ENCODE data around the gene CHD3.

DNA sequence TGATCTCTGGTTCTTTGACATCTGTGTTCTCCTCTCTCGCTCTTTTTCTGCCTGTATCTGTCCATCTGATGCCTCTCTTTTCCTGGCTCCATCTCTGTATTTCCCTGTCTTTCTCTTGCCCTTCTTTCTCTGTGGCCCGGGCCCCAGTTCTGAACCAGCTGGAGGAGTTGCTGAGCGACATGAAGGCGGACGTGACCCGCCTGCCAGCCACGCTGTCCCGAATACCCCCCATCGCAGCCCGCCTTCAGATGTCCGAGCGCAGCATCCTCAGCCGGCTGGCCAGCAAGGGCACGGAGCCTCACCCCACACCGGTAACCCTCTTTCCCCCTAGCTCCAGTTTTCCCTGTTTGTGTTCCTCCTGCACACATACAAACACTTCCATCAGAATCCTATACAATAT, 21.7 kb downstream of the CHD3 start:
- TF ChIP-seq, protein P1, sequence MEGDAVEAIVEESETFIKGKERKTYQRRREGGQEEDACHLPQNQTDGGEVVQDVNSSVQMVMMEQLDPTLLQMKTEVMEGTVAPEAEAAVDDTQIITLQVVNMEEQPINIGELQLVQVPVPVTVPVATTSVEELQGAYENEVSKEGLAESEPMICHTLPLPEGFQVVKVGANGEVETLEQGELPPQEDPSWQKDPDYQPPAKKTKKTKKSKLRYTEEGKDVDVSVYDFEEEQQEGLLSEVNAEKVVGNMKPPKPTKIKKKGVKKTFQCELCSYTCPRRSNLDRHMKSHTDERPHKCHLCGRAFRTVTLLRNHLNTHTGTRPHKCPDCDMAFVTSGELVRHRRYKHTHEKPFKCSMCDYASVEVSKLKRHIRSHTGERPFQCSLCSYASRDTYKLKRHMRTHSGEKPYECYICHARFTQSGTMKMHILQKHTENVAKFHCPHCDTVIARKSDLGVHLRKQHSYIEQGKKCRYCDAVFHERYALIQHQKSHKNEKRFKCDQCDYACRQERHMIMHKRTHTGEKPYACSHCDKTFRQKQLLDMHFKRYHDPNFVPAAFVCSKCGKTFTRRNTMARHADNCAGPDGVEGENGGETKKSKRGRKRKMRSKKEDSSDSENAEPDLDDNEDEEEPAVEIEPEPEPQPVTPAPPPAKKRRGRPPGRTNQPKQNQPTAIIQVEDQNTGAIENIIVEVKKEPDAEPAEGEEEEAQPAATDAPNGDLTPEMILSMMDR (IDR thresholded peaks at IDR 0.05) = no peak
- TF ChIP-seq SIN3A (IDR thresholded peaks at IDR 0.05; ENCODE audit: borderline replicate concordance, insufficient read depth, low read depth, low read length) (no peak), REST (IDR thresholded peaks at IDR 0.05; ENCODE audit: insufficient read depth in 1 of 2, low read depth in 2 of 2, low read length in 1 of 2) (no peak), TCF7L2 (IDR thresholded peaks at IDR 0.05; ENCODE audit: low read depth, low read length) (no peak)
